Daoy (cell line): ENCODE data around the gene TPH2. TPM values are rescaled to one million over a fixed set of nuclear protein-coding genes. Genes with fewer than 3 reads are reported as not detected.
A peak's percentile ranks its signal among the peaks of the same experiment; 100 is the strongest.

Experiments used
- DNase-seq: peaks from one replicate; pipeline ENCODE4 v3.0.0-alpha.2; 2015; ENCODE audit warnings: low read depth
- total RNA-seq: library from RNA; depleted of rRNA; stranded (reverse); fragments of >200 nt; shearing (Covaris generic); gene quantifications from 2 replicates; pipeline ENCODE4 v1.2.3, GENCODE V29; 2014; rRNA removed

Gene TPH2
- total RNA-seq = not detected in 2 replicates

DNA sequence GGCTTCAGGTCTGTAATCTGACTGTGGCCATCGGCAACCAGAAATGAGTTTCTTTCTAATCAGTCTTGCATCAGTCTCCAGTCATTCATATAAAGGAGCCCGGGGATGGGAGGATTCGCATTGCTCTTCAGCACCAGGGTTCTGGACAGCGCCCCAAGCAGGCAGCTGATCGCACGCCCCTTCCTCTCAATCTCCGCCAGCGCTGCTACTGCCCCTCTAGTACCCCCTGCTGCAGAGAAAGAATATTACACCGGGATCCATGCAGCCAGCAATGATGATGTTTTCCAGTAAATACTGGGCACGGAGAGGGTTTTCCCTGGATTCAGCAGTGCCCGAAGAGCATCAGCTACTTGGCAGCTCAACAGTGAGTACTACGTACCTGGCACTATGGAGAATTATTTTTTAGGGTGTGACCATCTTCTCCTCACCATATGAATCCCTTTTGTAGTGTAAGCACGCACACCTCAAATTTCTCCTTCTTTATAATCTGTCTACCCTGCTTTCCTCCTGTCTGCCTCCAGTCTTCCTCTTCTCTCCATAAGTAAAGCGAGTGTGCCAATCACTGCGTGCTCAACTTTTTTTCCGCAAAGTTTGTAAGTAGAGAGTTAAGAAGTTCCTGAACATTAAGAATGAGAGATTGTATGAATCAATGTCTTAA is at the start of gene TPH2:
TPH2 (plus strand) TSS at position 118 of the 658 bp plus-strand sequence; CDS start at position 260, 142 bp downstream.
- DNase-seq = peak; percentile 75

DNA sequence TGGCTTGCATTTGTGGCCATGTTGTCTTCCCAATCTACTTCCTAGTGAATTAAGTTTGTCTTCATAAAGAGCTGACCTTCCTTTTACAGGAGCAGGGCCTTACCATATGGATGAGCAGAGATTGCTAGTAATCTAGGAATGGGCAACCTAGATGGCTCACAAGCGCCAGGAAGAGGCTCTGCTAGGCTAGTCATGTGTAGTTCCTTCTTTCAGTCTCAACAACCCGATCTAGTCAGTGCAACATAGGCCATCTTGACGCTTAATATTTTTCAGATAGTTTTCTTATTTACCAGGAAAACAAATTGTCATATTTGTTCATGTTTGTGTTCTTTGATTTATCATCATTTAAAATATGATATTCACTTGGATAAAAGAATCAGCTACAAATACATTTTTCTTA is 48.2 kb upstream of the TPH2 start:
- DNase-seq = no peak

DNA sequence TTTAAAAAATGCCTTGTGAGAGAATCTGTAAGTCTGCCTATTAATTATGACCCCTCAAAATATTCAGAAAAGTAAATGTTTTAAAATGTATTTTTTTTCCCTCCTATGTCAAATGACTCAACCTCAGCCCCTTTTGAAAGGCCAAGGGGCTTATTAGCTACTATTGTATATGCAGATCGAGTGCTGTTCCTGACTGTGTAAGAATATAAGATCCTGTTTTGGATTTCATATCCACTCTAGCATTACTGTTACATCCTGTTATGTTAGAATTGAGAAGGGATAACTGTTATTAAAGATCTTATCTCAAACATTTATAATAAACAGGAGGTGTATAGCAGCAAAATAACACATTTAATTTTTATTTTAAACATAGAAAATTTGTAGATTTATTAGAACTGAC is 46.6 kb upstream of the TPH2 start:
- no peak for DNase-seq

DNA sequence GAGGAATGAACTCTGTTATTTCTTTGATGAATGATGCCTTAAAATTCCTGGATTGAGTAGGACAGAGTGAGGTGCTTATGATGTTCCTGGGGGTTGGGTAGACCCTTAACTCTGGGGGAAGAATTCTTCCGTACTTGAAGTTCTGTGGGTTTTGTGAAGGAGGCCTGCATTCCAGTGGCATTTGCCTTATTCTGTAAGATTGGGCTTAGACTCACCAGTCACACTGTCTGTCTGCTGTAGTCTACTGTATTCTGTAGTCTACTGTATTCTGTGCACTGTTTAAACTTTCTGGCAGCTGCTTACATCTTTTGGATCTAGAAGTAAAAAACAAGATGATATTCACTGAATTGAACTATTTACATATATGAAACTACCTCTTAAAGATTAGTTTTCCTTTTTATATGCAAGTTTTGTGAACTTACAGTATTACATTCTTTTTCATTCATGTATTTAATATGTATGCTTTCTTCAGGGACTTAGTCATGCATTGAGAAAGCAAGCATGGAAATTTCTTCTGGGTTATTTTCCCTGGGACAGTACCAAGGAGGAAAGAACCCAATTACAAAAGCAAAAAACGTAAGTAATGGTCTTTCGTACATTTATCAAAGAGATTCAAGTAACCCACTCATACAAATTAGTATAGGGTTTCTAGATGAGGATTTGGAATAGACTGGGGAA is 42.3 kb upstream of the TPH2 start:
- DNase-seq = no peak

DNA sequence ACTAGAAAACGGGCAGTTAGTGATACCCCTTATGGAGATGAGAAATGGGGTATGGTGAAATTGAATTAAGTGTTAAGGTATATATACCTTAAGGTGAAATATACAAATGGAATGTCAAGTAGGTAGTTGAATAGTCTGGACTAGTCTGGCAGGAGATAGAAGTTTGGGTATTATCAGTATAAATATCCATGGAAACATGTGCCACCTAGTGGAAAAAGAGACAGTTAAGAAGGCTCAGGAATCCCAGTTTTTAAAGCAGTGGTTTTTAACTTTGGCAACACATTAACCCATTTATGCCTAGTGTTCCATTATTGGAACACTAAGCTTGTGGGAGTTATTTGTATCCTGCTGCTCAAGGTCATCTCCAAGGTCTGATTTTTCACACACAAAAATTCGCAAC is 38.6 kb upstream of the TPH2 start:
- no peak for DNase-seq

DNA sequence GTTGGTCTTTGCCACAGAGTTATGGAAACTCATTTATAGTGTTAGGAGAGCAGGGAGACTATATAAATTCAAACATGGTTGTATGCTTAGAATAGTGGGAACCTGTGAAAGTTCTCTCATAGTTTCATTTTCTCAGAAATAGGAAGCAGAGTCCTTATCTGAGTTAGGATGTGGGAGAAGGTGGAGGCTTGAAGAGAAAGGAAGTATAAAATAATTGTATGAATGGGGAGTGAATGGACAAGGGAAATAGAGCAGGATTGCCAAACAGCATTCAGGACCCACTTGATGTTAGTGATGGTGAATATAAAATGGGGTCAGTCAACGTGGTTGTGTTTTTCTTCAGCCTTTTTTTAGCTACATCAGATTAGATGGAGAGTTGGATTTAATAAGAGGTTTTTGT is 34.0 kb upstream of the TPH2 start:
- DNase-seq = no peak

DNA sequence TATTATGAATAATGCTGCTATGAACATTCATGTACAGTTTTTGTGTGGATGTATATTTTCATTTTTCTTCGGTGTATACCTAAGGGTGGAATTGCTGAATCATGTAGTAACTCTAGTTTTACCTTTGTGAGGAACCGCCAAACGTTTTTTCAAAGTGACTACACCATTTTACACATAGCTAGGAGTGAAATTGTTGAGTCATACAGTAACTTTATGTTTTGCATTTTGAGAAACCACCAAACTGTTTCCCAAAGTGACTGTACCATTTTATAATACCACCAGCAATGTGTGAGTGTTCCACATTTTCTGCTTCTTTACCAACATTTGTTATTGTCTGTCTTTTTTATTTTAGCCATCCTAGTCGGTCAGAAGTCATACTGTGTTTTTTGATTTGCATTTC is 3.1 kb upstream of the TPH2 start:
- no peak for DNase-seq

DNA sequence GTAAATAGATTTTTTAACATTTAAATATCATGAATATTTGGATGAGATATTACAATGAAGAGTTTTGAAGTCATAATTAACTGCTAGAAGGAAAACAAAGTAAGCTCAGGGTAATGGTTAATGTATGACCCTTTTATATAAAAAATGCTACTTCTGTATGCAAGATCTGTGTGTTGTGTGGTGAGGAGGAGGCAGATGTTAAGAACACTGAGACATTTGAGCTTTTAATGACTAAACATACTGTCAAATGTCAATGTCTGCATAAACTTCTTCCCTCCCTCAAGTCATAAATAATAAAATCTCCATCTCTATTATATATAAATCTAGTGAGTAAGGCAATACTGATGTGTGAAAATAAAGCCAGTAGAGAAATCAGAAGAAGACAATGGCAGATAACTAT is 1.4 kb downstream of the TPH2 start:
- no peak for DNase-seq

DNA sequence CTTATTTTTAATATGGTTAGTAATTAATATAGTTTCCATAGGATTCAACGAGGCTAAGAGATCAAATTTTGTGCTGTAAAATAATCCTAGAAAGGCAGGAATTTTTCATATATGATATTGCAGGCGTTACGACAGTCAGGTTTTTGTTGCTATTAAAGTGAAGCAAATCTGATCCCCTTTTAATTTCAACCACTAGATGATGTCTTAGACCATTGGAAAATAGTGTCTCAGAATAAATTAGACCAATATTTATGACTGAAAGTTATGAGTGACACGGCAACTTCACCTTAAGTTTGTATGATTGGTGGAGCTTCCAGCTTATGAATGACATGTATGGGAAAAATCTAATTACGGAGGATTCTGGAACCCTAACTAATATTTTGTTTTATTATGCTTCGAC is 2.5 kb downstream of the TPH2 start:
- DNase-seq = no peak

DNA sequence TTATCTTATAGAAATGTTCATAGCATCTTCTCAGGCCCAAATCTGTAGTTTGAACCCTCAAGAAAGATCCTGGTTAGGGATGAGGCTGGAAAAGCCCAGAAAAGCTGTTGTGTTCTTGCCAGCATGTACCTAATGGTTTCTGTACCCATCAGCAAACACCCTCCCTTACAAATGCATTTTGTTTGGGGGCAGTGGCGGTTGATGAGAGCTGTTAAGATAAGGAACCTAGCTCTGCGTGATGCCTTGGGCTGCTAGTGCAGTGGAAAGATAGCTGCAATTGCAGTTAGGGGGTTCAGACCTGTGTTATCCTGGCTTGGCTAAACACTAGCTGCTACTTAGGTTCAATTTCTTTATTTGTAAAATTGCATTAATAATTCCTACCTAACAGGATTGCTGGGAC is 3.6 kb downstream of the TPH2 start:
- DNase-seq = no peak

DNA sequence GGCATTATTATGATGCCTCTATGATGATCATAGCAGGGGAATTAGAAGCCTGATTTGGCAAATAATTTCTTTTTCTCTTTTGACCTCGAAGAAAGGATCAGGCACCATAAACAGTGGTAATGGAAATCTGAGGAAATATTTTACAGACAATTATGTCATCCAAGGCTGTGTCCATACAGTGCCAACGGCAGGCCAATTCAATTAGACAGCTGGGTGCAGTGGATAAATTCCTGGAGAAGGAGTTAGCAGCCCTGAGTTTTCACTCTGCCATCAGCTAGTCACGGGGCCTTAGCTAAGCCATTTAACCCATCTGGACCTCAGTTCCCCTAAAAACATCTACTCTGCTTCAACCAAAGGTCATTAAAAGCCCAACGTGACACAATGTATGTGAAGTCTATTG is 4.1 kb downstream of the TPH2 start:
- DNase-seq = no peak

DNA sequence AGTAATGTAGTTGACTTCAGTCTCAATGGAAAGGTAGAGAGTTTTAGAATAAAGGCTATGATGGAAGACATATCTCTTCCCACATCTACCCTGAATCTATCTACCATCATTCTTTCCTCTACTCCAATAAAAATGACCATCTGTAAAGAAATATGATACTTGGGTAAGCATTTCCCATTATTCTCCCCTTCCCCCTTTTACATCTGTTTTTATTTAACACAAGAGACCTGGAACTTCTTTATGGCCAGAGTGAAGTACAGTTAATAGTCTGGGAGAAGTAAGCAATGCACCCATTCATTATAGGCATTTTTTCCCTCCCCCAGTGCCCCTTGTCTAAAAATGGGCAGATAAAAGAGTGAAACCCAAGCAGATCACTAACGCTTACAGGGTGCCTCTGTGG is 6.5 kb downstream of the TPH2 start:
- no peak for DNase-seq

DNA sequence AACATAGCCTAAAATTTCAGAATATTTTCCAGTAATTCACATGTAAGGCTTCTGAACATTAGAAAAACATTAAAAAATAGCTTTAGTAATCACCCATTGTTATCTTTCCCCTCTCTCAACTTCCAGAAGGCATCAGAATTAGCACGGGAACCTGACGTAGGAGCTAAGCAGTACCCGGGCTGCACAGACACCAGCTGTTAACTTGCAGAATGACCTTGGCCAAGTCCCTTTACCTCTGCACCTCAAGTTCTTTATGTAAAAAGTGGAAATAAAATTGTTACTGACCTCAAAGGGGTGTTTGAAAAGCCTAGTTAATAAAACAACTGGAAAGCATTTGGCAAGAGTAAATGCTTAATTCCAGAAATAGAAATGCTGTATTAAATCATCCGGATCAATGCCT is 7.2 kb downstream of the TPH2 start:
- no peak for DNase-seq

DNA sequence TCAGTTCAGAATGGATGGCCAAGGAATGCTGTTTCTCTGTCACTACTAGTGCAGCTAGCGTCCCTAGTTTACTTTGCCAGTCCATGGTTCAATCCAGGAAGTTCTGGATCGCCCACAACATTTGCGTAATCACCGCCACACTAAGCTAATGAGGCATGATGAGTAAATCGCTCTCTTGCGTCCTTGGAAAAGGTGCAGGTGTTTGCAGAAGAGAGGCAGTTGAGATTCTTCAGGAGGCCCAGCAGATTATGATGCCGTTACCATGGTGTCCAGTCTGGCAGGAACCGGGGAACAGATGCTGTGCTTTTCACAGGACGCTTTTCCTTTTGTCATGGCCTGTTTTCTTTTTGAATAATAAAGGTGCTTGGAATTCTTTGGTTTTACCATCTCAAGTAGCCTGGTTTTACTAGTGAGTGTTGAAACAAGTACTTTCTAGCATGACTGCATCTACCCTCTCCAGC is 9.0 kb downstream of the TPH2 start:
- peak; percentile 41 for DNase-seq

DNA sequence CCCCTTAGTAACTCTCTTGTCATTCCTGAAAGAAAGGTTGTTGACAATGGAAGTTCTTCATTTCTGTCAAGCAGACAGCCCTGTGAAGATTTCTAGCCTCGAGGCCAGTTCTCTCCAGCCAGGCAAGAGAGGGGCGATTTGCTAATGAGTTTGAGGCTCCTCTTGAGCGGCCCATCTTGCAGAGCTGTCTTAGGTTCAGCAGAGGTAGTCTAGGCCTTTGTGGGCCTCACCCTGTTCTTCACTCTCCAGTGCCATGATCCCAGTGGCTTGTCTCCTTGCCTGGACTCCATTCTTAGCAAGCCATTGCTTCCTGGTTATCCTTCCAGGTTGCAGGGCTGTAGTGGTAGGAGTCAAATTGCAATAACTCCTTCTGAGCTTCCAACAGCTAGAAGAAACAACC is 9.7 kb downstream of the TPH2 start:
- DNase-seq = no peak

DNA sequence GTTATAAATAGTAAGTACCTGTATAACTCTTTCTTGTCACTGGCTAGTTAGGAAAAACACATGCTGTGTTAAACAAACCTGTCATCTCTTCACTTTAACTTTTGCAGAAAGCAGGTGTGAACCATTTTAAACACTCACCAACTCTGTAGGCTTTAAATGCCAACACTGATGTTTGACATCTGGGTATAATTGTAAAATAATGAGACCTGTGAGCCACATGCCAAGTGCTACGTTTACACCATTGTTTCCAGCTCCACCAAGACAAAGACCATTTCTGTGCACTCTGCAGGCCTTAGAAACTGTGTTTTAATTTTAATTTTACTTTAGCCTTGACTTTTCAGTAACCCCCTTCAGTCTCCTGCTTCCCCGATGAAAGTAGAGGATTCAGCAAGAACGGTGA is 11.0 kb downstream of the TPH2 start:
- DNase-seq = no peak

DNA sequence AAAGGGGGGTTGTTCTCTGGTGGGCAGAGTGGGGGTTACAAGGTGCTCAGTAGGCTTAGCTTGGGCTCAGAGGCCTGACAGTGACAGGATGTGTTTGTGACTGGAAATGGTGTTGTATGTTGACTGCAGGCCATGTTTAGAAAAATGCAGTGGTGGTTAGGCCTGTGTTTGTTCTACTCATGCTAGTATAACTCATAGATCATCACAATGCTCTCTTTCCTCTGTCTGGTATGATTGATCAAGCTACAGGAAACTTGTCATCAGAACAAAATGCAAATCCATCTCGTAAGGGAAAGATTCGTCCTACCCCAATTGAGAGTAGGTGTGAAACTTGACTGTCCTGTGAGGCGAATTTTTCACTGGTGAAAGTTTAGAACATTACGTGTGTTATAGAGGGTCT is 11.8 kb downstream of the TPH2 start:
- DNase-seq = no peak

DNA sequence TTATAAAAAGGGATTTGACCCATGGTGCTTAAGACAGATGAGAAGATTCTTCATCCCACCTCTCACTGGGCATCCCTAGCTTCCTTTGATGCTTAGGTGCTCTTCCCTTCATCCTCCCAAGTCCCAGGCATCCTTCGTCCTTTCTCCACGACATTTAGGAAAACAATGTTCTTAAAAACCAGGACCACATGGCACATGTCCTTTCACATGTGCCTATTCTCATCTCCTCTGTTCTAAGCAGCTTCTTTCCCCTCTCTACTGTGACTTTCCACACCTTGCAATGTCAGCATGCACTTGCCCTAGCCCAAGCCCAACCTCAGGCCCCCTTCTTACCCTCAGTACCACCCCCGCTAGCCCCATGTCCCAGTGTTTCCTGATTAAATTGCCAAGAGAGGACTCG is 12.2 kb downstream of the TPH2 start:
- DNase-seq = no peak

DNA sequence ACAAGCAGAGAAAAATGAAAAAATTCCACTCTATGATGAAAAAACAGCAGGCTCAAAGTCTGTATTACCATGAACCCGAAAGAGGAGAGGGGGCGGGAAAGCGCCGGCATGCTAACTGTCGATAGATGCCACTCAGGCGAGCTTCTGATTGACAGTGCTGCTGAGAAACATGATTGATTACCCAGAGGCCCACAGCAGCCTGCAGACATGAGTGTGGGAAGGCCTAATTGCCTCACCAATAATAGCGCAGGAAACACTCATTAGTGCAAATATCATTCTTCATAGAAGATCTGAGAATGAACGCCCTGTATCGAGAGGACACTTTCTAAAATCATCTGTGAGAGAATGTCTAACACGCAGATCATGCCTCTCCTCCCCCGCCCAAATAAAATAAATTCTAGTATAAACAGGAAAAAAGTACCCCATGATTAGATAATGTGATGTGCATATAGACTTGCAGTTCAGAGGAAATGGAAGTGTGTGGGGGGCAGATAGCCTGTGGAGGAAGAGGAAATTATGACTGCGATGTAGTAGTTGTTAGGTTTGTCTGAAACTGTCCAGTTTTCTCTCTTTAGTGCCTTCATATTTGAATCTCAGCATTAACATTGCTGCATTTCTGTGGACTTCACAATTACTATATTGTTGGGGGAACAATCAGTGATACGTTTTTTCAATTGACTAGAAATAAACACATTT is 15.6 kb downstream of the TPH2 start:
- no peak for DNase-seq

DNA sequence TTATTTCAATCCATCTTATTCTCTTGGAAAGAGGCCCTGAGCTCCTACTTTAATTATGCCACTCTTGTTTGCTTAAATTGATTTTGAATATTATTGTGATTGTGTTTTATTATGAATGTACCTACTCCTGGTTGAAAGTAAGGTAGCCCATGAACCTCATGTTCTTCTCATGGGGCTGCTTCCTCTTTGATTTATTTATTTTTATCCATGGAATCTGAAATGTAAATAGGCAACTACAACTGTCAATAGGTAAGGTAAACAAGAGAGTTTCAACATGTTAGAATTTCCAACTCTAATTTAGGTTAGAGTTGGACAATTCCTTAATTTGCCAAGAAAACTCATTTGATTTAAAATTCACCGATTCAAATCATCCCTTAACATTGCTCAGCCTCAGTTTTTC is 16.2 kb downstream of the TPH2 start:
- DNase-seq = no peak

DNA sequence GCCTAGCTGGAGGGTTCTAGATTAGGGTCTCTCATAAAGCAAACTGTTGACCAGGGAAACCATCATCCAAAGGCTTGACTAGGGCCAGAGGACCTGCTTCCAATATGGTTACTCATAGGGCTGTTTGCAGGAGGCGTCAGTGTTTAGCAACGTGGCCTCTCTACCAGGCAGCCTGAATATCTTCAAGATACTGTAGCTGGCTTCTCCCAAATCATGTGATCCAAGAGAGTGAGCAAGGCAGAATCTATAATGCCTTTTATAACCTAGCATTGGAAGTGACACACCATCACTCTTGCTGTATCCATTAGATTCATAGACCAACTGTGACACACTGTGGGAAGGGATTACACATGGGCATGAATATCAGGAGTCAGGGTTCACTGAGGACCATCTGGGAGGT is 17.3 kb downstream of the TPH2 start:
- no peak for DNase-seq

DNA sequence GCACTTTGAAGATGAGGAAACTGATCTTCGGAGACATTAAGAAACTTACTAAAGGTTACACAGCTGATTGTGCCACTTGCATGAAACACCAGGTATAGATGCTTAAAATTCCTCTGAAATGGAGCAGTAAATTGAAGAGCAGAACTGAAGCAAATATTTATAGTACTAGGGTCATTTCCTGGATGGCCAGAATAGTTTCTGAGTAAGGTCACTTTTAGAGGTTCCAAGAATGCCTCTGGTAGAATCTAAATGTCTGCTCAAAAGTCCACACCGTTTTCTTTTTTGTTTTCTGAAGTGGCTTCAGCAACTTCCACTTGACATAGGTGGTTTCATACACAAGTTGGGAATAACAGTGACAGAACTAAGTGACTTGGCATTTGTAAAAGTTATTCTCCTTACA is 19.4 kb downstream of the TPH2 start:
- DNase-seq = no peak

DNA sequence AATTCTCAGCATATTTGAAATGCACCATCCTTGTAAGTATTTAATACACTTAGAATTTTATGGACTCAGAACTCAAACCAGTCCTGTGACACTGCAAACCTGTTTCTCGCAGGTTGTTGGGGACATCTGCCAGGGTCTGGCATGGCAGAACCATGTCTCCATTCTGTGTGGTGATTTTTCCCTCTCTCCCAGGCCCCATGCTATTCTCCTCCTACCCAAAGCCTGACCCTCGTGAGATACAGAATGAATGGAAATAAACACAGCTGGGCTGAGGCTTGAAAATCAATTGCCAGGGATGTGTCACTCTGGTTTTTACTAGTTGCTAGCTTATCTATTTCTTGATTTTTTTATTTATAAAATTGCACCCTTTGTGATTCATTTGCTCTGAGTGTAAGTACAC is 19.8 kb downstream of the TPH2 start:
- no peak for DNase-seq
